Stimulated activated memory B cell treated with anti-CD40 and anti-IgM and Interleukin-4, amounts not matched to agents 10 μg/mL and 1 μg/mL and 100 μg/mL, for 72 hours (primary cell): ENCODE data around the gene TMEM270.

Source experiments
- ATAC-seq: fragments of 150-1000 bp; cut with Tn5 transposase; 2 replicates; pipeline ENCODE4 v1.10.0; 2021
- H3K27ac Mint-ChIP-seq: one replicate; pipeline ENCODE4 v1.8.0; 2022; ENCODE audit warnings: mild to moderate bottlenecking, mixed read lengths
- H3K27me3 Mint-ChIP-seq: one replicate; pipeline ENCODE4 v1.8.0; 2022; ENCODE audit warnings: mixed read lengths
- H3K36me3 Mint-ChIP-seq: one replicate; pipeline ENCODE4 v1.8.0; 2022; ENCODE audit warnings: mixed read lengths
- H3K4me1 Mint-ChIP-seq: one replicate; pipeline ENCODE4 v1.8.0; 2022; ENCODE audit warnings: mixed read lengths
- H3K4me3 Mint-ChIP-seq: one replicate; pipeline ENCODE4 v1.8.0; 2022; ENCODE audit warnings: mild to moderate bottlenecking, moderate library complexity, mixed read lengths
- H3K9me3 Mint-ChIP-seq: one replicate; pipeline ENCODE4 v1.8.0; 2022; ENCODE audit warnings: mixed read lengths

Gene TMEM270

DNA sequence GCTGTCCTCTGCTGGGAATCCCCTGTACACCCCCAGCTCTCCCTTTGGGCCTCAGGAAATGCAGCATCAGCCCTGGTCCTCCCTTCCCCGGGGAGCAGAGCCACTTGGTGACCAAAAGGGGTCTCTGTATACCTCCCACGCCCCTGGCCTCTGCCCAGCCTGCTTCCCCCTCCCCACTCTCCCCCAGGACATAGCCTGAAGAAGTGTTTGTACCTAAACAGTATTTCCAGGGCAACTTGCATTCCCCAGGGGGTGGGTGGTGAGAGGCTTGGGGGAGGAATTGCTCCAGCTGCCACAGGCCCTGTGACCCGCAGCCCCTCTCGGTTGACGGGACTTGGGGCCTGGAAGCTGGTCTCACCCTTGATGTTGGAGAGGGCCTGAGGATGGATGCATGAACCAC is 39.3 kb downstream of the TMEM270 start:
- ATAC-seq, result no peak
- Mint-ChIP-seq H3K27ac (no peak overlapping the region), H3K9me3 (peaks cover 8% of the 10 kb centered on the region), H3K4me1 (no peaks in the 10 kb centered on the region), H3K36me3 (no peaks in the 10 kb centered on the region), H3K27me3 (peaks cover 33% of the 10 kb centered on the region), H3K4me3 (no peak overlapping the region)

DNA sequence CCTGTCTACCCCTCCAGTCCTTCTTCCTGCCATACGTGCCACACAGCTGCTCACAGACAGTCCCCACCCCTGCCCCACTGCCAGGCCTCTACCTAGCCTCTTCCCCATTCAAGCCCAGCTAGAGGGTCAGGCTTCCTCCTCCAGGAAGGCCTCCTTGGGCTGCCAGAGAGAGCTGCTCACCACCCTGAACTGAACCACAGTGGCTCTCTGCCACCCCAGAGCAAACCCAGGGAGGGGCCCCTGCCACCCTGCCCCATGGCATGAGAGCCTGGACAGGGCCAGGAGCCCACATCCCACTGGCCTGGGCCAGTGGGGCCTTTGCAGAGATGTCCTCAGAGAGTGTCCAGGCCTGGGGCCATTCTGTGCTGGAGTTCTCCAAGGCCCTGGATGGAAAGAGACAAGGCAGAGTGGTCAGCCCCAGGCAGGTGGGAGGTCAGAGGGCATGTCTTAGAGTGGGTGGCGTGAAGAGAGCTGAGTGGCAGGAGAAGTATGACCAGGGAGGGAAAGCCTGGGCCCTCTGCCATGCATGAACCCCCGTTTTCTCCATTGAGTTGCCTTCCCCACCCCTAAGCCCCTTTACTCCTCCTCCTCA is 40.4 kb downstream of the TMEM270 start:
- no peak overlapping the region for H3K27ac Mint-ChIP-seq
- peaks cover 41% of the 10 kb centered on the region for H3K27me3 Mint-ChIP-seq
- no peaks in the 10 kb centered on the region for H3K36me3 Mint-ChIP-seq
- H3K4me1 Mint-ChIP-seq, result no peaks in the 10 kb centered on the region
- no peak overlapping the region for H3K4me3 Mint-ChIP-seq
- ATAC-seq, result no peak
- peaks cover 4% of the 10 kb centered on the region for H3K9me3 Mint-ChIP-seq

DNA sequence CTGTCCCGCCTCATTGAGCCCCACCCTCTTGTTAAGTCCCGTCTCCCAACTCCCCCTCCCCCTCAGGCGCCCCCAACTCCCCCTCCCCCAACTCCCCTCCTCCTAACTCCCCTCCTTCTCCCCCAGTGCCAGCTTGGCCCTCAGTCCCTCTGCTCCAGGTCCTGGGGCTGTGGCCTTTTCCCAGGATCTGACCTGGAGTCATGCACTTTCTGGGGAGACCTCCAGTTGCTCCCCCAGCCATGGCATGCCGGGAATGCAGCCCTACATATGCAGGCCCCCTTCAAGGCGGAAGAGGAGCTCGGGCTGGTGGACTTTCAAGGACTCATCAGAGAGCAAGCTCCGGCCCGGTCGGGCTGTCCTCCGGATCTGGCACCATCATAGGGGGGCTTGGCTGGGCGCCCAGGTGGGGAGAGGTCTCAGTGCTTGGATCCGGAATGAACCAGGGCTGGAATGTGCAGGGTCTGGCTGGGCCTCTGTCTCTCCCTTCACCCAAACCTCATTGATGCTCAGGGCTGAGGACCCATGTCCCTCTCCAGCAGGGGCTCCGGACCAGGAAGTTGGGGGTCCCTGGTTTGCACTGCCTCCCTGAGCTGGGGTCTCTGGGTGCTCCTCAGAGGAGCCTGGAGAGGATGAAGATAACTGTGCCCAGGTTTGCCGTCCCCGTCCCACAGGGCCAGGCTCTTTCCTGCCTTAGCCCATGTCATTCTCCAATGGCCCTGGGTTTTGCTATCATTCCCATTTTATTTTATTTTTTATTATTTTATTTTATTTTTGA is 41.1 kb downstream of the TMEM270 start:
- Mint-ChIP-seq H3K27ac (no peak overlapping the region), H3K4me1 (no peaks in the 10 kb centered on the region), H3K4me3 (no peak overlapping the region), H3K9me3 (peaks cover 4% of the 10 kb centered on the region), H3K36me3 (no peaks in the 10 kb centered on the region), H3K27me3 (peaks cover 47% of the 10 kb centered on the region)
- no peak for ATAC-seq

GRCh38 chr7:73903321-73904218 is 42.6 kb downstream of the TMEM270 start:
- no peak for ATAC-seq
- Mint-ChIP-seq H3K36me3 (no peaks in the 10 kb centered on the region), H3K27me3 (peaks cover 54% of the 10 kb centered on the region), H3K4me3 (no peak overlapping the region), H3K27ac (no peak overlapping the region), H3K9me3 (no peaks in the 10 kb centered on the region), H3K4me1 (no peaks in the 10 kb centered on the region)

DNA sequence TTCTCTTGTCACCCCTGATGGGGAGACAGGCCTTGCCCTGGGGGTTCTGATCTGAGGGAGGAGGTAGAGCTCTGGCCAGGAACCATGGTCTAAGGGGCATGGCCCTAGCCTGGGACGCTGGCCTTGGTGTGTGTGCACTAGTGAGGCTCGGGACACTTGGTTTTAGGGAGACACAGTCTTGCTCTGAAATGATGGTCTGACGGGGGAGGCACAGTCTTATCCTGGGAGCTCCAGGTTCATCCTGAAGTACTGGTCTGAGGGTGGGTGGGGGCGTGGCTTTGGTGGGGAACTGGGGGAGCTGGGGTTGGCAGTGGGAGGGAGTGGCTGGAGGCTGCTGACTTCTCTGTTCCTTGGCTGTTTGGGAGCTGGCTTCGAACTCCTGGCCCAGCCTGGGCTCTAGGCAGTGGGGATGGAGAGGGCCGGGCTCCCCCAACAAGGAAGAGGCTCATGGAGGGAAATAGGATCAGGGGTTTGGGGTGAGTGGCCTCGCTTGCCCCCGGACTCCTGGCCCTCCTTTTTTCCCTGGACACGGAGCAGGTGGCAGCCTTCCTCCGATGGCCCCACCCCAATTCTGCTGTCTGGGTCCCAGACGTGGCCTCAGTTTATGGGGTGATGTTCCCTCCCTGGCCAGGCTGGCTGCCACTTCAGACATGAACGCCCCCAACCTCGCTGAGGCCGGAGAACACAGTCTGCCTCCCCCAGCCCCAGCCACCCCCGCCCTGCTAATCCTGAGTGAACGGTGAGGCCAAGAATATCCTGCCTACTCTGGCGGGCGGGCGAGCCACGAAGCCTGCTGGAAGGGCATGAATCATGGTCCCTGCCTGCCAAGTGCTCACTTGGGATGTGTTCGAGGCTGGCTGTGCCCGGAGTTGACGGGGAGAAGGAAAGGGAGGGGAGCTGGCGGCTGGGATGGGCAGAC is 43.5 kb downstream of the TMEM270 start:
- no peaks in the 10 kb centered on the region for H3K36me3 Mint-ChIP-seq
- no peak overlapping the region for H3K27ac Mint-ChIP-seq
- peaks cover 7% of the 10 kb centered on the region for H3K4me1 Mint-ChIP-seq
- ATAC-seq, result no peak
- H3K9me3 Mint-ChIP-seq, result no peaks in the 10 kb centered on the region
- no peak overlapping the region for H3K4me3 Mint-ChIP-seq
- peaks cover 54% of the 10 kb centered on the region for H3K27me3 Mint-ChIP-seq

DNA sequence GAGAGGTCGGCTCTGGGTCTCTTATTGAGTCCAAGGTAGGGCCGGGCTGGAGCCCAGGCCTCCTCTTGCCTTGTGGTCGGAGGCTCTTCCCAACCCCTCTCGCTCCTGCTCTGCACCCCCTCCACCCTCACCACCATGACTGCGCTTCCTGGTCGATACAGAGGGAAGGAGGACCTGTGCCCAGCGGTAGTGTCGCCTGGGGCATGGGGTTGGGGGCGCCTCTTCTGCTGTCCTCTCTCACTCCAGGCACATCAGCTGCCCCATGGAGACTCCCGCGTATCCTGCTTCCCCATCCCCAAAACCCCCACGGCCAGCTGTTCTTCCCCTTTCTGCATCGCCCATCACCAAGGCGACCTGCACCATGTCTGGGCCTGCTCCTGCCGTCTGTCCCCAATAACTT is 44.4 kb downstream of the TMEM270 start:
- Mint-ChIP-seq H3K9me3 (no peaks in the 10 kb centered on the region), H3K27me3 (peaks cover 54% of the 10 kb centered on the region), H3K27ac (no peak overlapping the region), H3K36me3 (no peaks in the 10 kb centered on the region), H3K4me1 (peaks cover 8% of the 10 kb centered on the region), H3K4me3 (no peak overlapping the region)
- ATAC-seq, result no peak

GRCh38 chr7:73906874-73907273 is 45.9 kb downstream of the TMEM270 start:
- H3K4me3 Mint-ChIP-seq, result no peak overlapping the region
- H3K27me3 Mint-ChIP-seq, result peaks cover 54% of the 10 kb centered on the region
- no peak for ATAC-seq
- H3K4me1 Mint-ChIP-seq, result peaks cover 8% of the 10 kb centered on the region
- no peak overlapping the region for H3K27ac Mint-ChIP-seq
- H3K36me3 Mint-ChIP-seq, result no peaks in the 10 kb centered on the region
- no peaks in the 10 kb centered on the region for H3K9me3 Mint-ChIP-seq

- no peaks in the 10 kb centered on the region for H3K36me3 Mint-ChIP-seq
- ATAC-seq, result no peak
- no peak overlapping the region for H3K4me3 Mint-ChIP-seq
- H3K27ac Mint-ChIP-seq, result no peak overlapping the region
- H3K9me3 Mint-ChIP-seq, result no peaks in the 10 kb centered on the region
- peaks cover 54% of the 10 kb centered on the region for H3K27me3 Mint-ChIP-seq
- H3K4me1 Mint-ChIP-seq, result peaks cover 8% of the 10 kb centered on the region
Measured at GRCh38 chr7:73907554-73908122, 46.7 kb downstream of the TMEM270 start.

DNA sequence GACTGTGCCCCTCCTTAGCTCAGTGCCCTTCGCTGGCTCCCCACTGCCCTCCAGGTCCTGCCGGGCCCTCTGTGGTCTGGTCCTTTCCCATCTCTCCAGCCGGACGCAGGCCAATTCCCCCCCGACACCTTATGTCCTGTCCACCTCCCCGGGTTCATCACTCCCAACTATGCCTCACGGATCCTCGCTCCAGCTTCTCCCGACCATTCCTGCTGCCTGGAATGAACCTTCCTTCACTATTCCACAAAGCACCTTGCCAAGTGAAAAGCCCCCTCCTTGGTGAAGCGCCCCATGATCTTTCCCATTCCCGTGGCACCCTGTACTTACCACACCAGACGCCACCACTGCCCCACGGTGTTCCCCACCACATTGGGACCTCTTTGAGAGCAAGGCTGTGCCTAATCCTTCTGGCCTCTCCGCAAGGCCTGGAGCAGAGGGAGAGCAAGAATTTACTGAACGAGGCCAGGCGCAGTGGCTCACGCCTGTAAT is 47.2 kb downstream of the TMEM270 start:
- H3K4me3 Mint-ChIP-seq, result no peak overlapping the region
- no peak for ATAC-seq
- peaks cover 52% of the 10 kb centered on the region for H3K27me3 Mint-ChIP-seq
- no peaks in the 10 kb centered on the region for H3K36me3 Mint-ChIP-seq
- H3K27ac Mint-ChIP-seq, result no peak overlapping the region
- no peaks in the 10 kb centered on the region for H3K9me3 Mint-ChIP-seq
- peaks cover 8% of the 10 kb centered on the region for H3K4me1 Mint-ChIP-seq

GRCh38 chr7:73909051-73909941 is 48.3 kb downstream of the TMEM270 start:
- H3K27ac Mint-ChIP-seq, result no peak overlapping the region
- no peaks in the 10 kb centered on the region for H3K9me3 Mint-ChIP-seq
- H3K27me3 Mint-ChIP-seq, result peaks cover 40% of the 10 kb centered on the region
- ATAC-seq, result peak; percentile 64
- peak overlapping the region; percentile 35 for H3K4me3 Mint-ChIP-seq
- no peaks in the 10 kb centered on the region for H3K36me3 Mint-ChIP-seq
- H3K4me1 Mint-ChIP-seq, result peaks cover 8% of the 10 kb centered on the region

DNA sequence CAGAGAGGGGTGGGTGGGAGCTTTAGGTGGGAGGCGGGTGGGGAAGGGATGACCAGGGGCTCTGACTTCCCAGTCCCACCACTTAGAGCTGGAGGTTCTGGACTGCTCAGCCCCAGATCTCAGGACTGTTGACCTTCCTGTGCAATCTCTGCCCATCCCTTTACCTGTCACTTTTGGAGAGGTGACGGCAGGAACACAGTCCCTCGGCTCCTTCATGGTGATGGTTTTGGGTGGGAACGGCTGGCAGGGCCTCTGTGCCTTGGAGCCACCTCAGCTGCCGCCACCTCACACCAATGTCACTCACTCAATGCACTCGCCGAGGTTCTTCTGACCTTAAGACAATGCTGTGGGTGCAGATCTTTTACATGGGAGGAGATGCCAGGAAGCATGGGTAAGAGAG is 49.0 kb downstream of the TMEM270 start:
- Mint-ChIP-seq H3K36me3 (no peaks in the 10 kb centered on the region), H3K9me3 (no peaks in the 10 kb centered on the region), H3K4me3 (no peak overlapping the region), H3K27me3 (peaks cover 40% of the 10 kb centered on the region), H3K27ac (no peak overlapping the region), H3K4me1 (peaks cover 8% of the 10 kb centered on the region)
- ATAC-seq, result no peak

DNA sequence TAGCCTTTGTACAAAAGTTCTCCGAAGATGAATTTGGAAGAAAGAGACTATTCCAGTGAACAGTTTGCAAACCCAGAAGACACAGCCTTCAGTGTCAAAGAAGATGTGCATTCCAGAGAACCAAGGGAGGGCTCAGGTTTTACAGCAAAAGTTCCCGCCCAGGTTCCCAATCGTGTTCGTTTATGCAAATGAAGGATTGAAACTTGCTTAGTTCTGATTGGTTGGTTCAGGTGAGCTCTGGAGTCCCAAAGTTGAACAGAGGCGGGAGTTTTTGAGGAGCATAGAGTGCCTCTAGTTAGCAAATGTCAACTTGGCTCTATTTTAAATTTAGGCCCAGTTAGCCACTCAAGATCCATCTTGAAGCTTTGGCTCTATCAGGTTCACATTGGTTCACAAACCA is 51.3 kb downstream of the TMEM270 start:
- Mint-ChIP-seq H3K27ac (no peak overlapping the region), H3K9me3 (no peaks in the 10 kb centered on the region), H3K4me1 (peaks cover 8% of the 10 kb centered on the region), H3K27me3 (peaks cover 39% of the 10 kb centered on the region), H3K36me3 (no peaks in the 10 kb centered on the region), H3K4me3 (no peak overlapping the region)
- no peak for ATAC-seq
